ENCODE measurements around the gene CAST. TPM values are rescaled to one million over a fixed set of nuclear protein-coding genes. Genes with fewer than 3 reads are reported as not detected.

CAST gene
- total RNA-seq, 4 donors from 2014 or later: 321 to 971 (median 445) TPM

DNA sequence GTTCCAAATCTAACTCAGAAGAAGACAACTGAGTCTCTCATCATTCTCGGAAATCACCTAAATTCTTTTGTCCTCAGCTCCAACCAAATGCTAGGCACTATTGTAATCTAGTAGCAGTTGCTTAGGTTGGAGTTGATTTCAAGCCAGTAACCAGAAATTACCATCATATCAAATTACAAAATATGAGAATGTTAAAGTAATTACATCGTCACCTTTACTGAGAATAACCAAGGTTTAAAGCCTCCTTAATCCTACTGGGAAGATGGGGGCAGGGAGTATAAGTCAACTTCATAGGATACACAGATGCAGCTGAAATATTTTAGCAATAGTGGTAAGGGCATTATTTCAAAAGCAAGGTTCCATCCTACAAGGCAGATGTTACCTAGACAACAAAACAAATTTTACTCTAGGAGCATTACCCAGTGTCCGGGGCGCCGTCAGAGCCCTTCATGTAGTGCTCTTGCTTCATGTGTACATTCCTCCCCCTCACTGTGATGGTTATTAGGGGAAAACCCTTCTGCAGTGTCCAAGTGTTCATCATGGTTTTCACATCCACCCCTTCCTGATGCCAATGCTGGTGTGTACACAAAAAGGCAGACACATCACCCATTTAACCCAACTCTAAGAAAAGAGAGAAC is 126.1 kb downstream of the CAST start:
- intact Hi-C loops (cut with DNase I; ENCODE audit: low total_unique reads): no loop called here
- no peaks in the 10 kb centered on the region for H3K27me3 ChIP-seq
- DNase-seq (no peak), ATAC-seq (no peak)
- peaks cover 0 to 6% of the 10 kb centered on the region in 2 donors for H3K4me1 ChIP-seq
- H3K36me3 ChIP-seq: peaks cover 0 to 63% of the 10 kb centered on the region in 2 donors
- no peak for TF ChIP-seq POLR2A (IDR thresholded peaks at IDR 0.05)
- TF ChIP-seq, protein P1, sequence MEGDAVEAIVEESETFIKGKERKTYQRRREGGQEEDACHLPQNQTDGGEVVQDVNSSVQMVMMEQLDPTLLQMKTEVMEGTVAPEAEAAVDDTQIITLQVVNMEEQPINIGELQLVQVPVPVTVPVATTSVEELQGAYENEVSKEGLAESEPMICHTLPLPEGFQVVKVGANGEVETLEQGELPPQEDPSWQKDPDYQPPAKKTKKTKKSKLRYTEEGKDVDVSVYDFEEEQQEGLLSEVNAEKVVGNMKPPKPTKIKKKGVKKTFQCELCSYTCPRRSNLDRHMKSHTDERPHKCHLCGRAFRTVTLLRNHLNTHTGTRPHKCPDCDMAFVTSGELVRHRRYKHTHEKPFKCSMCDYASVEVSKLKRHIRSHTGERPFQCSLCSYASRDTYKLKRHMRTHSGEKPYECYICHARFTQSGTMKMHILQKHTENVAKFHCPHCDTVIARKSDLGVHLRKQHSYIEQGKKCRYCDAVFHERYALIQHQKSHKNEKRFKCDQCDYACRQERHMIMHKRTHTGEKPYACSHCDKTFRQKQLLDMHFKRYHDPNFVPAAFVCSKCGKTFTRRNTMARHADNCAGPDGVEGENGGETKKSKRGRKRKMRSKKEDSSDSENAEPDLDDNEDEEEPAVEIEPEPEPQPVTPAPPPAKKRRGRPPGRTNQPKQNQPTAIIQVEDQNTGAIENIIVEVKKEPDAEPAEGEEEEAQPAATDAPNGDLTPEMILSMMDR (IDR thresholded peaks at IDR 0.05 in 4 of 5, conservative IDR thresholded peaks at IDR 0.05 in 1 of 5): no peak
- no peak overlapping the region for H3K4me3 ChIP-seq
- no peak overlapping the region for H3K27ac ChIP-seq
- in situ Hi-C loops (cut with MboI; ENCODE audit: low sequenced_read_pairs in 4 of 4): no loop called here
- H3K9me3 ChIP-seq: no peaks in the 10 kb centered on the region

DNA sequence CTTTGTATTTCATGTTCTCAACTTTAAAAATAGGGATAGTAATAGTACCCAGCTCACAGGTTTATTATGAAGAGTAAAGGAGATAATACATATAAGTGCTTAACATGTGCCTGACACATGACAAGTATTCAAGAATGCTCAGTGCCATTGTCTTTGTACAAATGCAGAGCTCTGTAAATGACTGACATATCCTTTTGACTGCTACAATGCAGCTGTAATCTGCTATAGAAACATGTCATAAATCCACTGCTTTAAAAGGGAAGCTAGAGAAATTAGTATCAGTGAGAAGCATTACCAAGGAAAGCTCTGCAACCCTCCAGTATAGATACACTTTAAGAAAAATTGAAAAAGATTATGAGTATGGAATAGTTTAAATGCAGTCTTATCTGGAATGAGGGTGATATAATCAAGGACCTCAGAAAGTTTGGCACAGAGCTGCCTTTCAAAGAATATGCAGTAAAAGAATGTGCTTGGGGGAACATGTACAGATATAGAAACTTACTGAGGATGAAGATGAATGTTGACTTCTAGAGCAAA is 127.7 kb downstream of the CAST start:
- DNase-seq (no peak), ATAC-seq (no peak)
- no peak overlapping the region for H3K4me3 ChIP-seq
- peaks cover 0 to 6% of the 10 kb centered on the region in 2 donors for H3K4me1 ChIP-seq
- H3K27me3 ChIP-seq: no peaks in the 10 kb centered on the region
- no peak overlapping the region for H3K27ac ChIP-seq
- no peak for TF ChIP-seq POLR2A (IDR thresholded peaks at IDR 0.05)
- TF ChIP-seq, protein P1 (IDR thresholded peaks at IDR 0.05 in 4 of 5, conservative IDR thresholded peaks at IDR 0.05 in 1 of 5): no peak
- peaks cover 6 to 60% of the 10 kb centered on the region in 2 donors for H3K36me3 ChIP-seq
- in situ Hi-C loops (cut with MboI; ENCODE audit: low sequenced_read_pairs in 4 of 4) (no loop called here), intact Hi-C loops (cut with DNase I; ENCODE audit: low total_unique reads) (no loop called here)
- no peaks in the 10 kb centered on the region for H3K9me3 ChIP-seq

DNA sequence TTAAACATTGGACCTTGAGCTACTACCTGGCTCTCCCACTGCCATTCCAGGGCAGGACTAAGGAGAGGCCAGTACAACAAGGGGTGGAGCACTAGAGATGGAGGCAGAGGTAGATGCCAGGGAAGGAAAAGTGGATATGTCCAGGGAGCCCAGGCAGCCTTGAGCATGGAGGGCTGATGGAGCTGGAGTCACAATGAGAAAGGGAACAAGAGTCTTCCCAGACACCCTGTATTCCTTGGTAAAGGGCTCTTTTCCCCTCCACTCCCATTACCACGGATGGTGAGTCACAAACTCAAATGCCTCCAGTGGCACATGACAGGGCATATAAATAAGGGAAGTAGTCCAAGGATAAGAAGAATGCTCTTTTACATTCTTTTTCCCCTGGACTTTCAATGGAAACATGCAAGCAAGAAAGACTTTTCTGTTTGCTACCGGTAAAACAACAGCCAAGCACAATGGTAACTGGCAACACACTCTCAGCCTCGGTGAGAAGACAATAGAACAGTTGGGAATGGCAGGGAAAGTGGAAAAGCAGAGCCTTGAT is 128.9 kb downstream of the CAST start:
- in situ Hi-C loops (cut with MboI; ENCODE audit: low sequenced_read_pairs in 4 of 4): no loop called here

DNA sequence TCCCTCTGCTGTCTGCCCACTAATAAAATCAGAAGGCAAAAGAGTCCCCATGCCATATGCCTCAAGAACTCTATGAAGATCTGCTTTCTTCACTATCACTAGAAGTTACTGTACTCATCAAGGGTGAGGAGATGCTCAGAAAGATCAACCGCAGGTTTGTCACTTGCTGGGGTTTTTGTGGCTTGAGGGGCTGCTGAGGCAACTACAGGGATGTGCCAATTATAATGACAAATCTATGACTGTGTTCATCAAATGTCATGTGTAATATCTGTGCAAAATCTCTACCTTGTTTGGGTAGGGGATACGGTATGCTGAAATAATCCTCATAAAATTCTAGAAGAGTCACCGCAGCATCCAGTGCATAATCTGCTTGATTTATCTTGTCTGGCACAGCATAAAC is 132.6 kb downstream of the CAST start:
- in situ Hi-C loops (cut with MboI; ENCODE audit: low sequenced_read_pairs in 4 of 4) (no loop called here), intact Hi-C loops (cut with DNase I; ENCODE audit: low total_unique reads) (no loop called here)
- Histone ChIP-seq H3K36me3 (peaks cover 6 to 75% of the 10 kb centered on the region in 2 donors), H3K9me3 (no peaks in the 10 kb centered on the region), H3K27me3 (no peaks in the 10 kb centered on the region), H3K4me1 (no peaks in the 10 kb centered on the region), H3K27ac (no peak overlapping the region), H3K4me3 (no peak overlapping the region)
- TF ChIP-seq, protein P1 (IDR thresholded peaks at IDR 0.05 in 4 of 5, conservative IDR thresholded peaks at IDR 0.05 in 1 of 5): no peak
- no peak for TF ChIP-seq POLR2A (IDR thresholded peaks at IDR 0.05)
- ATAC-seq (no peak), DNase-seq (no peak)

More for the DNA sequence above, 128.9 kb downstream of the CAST start:
- no peak for DNase-seq
- Histone ChIP-seq H3K4me1 (peaks cover 0 to 6% of the 10 kb centered on the region in 2 donors), H3K27me3 (no peaks in the 10 kb centered on the region), H3K27ac (no peak overlapping the region), H3K4me3 (no peak overlapping the region), H3K9me3 (no peaks in the 10 kb centered on the region), H3K36me3 (peaks cover 6 to 63% of the 10 kb centered on the region in 2 donors)
- intact Hi-C loops (cut with DNase I; ENCODE audit: low total_unique reads): no loop called here
- TF ChIP-seq, protein P1 (IDR thresholded peaks at IDR 0.05 in 4 of 5, conservative IDR thresholded peaks at IDR 0.05 in 1 of 5): no peak
- TF ChIP-seq POLR2A (IDR thresholded peaks at IDR 0.05): no peak
- ATAC-seq: peak; percentile 27 to 44

Data from gastrocnemius medialis (tissue), 4 donors.